IMR-90 (cell line): Measurements from ENCODE around the gene TFEB. TPM values are rescaled to one million over a fixed set of nuclear protein-coding genes. Genes with fewer than 3 reads are reported as not detected.

Experiments used
- ATAC-seq: fragments of 200-7000 bp; cut with Tn5 transposase; 2 replicates; pipeline ENCODE4 v1.9.1; 2020; ENCODE audit warnings: low read depth, mild to moderate bottlenecking, moderate library complexity
- BruUV-seq: library from RNA; stranded (reverse); fragments of 400-500 nt; replicated peaks from 2 replicates; lab custom pipeline; 2021; lab: Mats Ljungman, UMichigan
- CTCF ChIA-PET: fragments of 300-600 bp; formaldehyde crosslinking; extraction: SDS; loops from one replicate; lab custom pipeline; 2021; ENCODE audit warnings: antibody characterized with exemption; lab: Yijun Ruan, JAX
- POLR2A ChIA-PET: fragments of 300-600 bp; sonication (Branson Sonifier 250); formaldehyde crosslinking; loops from one replicate; lab custom pipeline; 2022; ENCODE audit warnings: antibody characterized with exemption; ENCODE audit not compliant: unreplicated experiment; lab: Charles Lee
- DNase-seq: peaks from one replicate; pipeline ENCODE4 v3.0.0; 2013
- H2AFZ ChIP-seq: replicated peaks from 2 replicates; pipeline ENCODE3; 2013; ENCODE audit warnings: low read length, mild to moderate bottlenecking; ENCODE audit not compliant: poor library complexity
- H2AK5ac ChIP-seq: 2 replicates; pipeline ENCODE4 v1.6.1; 2013; ENCODE audit warnings: low read depth, low read length, inconsistent platforms
- H2AK9ac ChIP-seq: replicated peaks from 2 replicates; pipeline ENCODE3; 2013; ENCODE audit warnings: mild to moderate bottlenecking, low read depth, low read length, moderate library complexity; ENCODE audit not compliant: poor library complexity
- H2BK120ac ChIP-seq: 2 replicates; pipeline ENCODE4 v1.6.1; 2013; ENCODE audit warnings: low read depth, low read length, inconsistent platforms
- H2BK15ac ChIP-seq: 3 replicates; pipeline ENCODE4 v1.6.1; 2013; ENCODE audit warnings: low read depth, low read length, inconsistent platforms
- H2BK20ac ChIP-seq: 2 replicates; pipeline ENCODE4 v1.6.1; 2013; ENCODE audit warnings: low read depth, mild to moderate bottlenecking, inconsistent platforms, low read length, moderate library complexity
- H2BK5ac ChIP-seq: 2 replicates; pipeline ENCODE4 v1.6.1; 2013; ENCODE audit warnings: mild to moderate bottlenecking, low read depth, low read length, inconsistent platforms; ENCODE audit not compliant: poor library complexity, severe bottlenecking
- H3K14ac ChIP-seq: replicated peaks from 2 replicates; pipeline ENCODE4 v1.6.1; 2013; ENCODE audit warnings: low read depth, low read length, inconsistent platforms
- H3K18ac ChIP-seq: 2 replicates; pipeline ENCODE4 v1.6.1; 2013; ENCODE audit warnings: low read depth, low read length, control low read depth
- H3K23ac ChIP-seq: 2 replicates; pipeline ENCODE4 v1.6.1; 2013; ENCODE audit warnings: low read depth, low read length, inconsistent platforms
- H3K27ac ChIP-seq: 2 replicates; pipeline ENCODE4 v1.5.1; 2013; ENCODE audit warnings: mild to moderate bottlenecking, control low read depth, low read length; ENCODE audit not compliant: insufficient read depth
- H3K27me3 ChIP-seq: 2 replicates; pipeline ENCODE4 v1.6.1; 2013; ENCODE audit warnings: low read length; ENCODE audit not compliant: control insufficient read depth, insufficient read depth
- H3K36me3 ChIP-seq: 2 replicates; pipeline ENCODE4 v1.6.1; 2013; ENCODE audit warnings: low read length, mixed read lengths; ENCODE audit not compliant: control insufficient read depth, insufficient read depth
- H3K4ac ChIP-seq: 2 replicates; pipeline ENCODE4 v1.6.1; 2013; ENCODE audit warnings: low read depth, low read length, inconsistent platforms
- H3K4me1 ChIP-seq: 2 replicates; pipeline ENCODE4 v1.6.1; 2013; ENCODE audit warnings: low read length, mixed read lengths; ENCODE audit not compliant: control insufficient read depth, insufficient read depth
- H3K4me2 ChIP-seq: 2 replicates; pipeline ENCODE4 v1.6.1; 2013; ENCODE audit warnings: low read depth, mild to moderate bottlenecking, control low read depth, low read length, moderate library complexity
- H3K4me3 ChIP-seq: 2 replicates; pipeline ENCODE4 v1.5.1; 2013; ENCODE audit warnings: low read depth, mild to moderate bottlenecking, control low read depth, low read length, moderate library complexity; ENCODE audit not compliant: insufficient read depth
- H3K56ac ChIP-seq: 2 replicates; pipeline ENCODE4 v1.6.1; 2013; ENCODE audit warnings: low read length, inconsistent platforms; ENCODE audit not compliant: insufficient read depth; ENCODE audit errors: extremely low read depth
- H3K79me1 ChIP-seq, 2 experiments: 2 replicates each; pipeline ENCODE4 v1.6.1; 2013; ENCODE audit warnings: low read length in 2 of 2, inconsistent platforms in 1 of 2, low read depth in 1 of 2
- H3K9ac ChIP-seq: 2 replicates; pipeline ENCODE4 v1.6.1; 2013; ENCODE audit warnings: low read depth, low read length, control low read depth
- H3K9me1 ChIP-seq: 2 replicates; pipeline ENCODE4 v1.6.1; 2013; ENCODE audit warnings: low read length, inconsistent platforms; ENCODE audit not compliant: insufficient read depth
- H3K9me3 ChIP-seq: 2 replicates; pipeline ENCODE4 v1.6.1; 2013; ENCODE audit warnings: low read length; ENCODE audit not compliant: control insufficient read depth, insufficient read depth
- H4K20me1 ChIP-seq: 2 replicates; pipeline ENCODE4 v1.6.1; 2013; ENCODE audit warnings: low read length, inconsistent platforms; ENCODE audit not compliant: insufficient read depth
- H4K5ac ChIP-seq: 2 replicates; pipeline ENCODE4 v1.6.1; 2013; ENCODE audit warnings: mild to moderate bottlenecking, low read depth, low read length, control low read depth
- H4K8ac ChIP-seq, 2 experiments: 2 replicates each; pipeline ENCODE4 v1.6.1; 2013; ENCODE audit warnings: low read depth in 2 of 2, low read length in 2 of 2, control low read depth in 1 of 2, inconsistent platforms in 1 of 2
- H4K91ac ChIP-seq: 2 replicates; pipeline ENCODE4 v1.6.1; 2013; ENCODE audit warnings: low read depth, low read length, inconsistent platforms; ENCODE audit not compliant: insufficient read depth
- BHLHE40 ChIP-seq: fragments of 150-350 bp; IDR thresholded peaks from 2 replicates; pipeline ENCODE4 v1.6.1; 2016; ENCODE audit warnings: mild to moderate bottlenecking, low read depth, low read length
- CEBPB ChIP-seq: IDR thresholded peaks from 2 replicates; pipeline ENCODE4 v1.6.1; 2012; ENCODE audit warnings: low read depth, low read length, improper control_type of control experiment
- CHD1 ChIP-seq: IDR thresholded peaks from 2 replicates; pipeline ENCODE4 v1.6.1; 2012; ENCODE audit warnings: low read depth, low read length, improper control_type of control experiment
- CTCF ChIP-seq: conservative IDR thresholded peaks from 2 replicates; pipeline ENCODE4 v1.5.1; 2012; ENCODE audit warnings: mild to moderate bottlenecking, low read depth, low read length, improper control_type of control experiment
- FOS ChIP-seq: fragments of 150-350 bp; IDR thresholded peaks from 2 replicates; pipeline ENCODE4 v1.6.1; 2016; ENCODE audit warnings: low read depth, low read length
- MAFK ChIP-seq: IDR thresholded peaks from 2 replicates; pipeline ENCODE4 v1.6.1; 2012; ENCODE audit warnings: low read depth, low read length, improper control_type of control experiment
- MAZ ChIP-seq: IDR thresholded peaks from 2 replicates; pipeline ENCODE4 v1.6.1; 2012; ENCODE audit warnings: low read depth, mild to moderate bottlenecking, low read length, improper control_type of control experiment, moderate library complexity, borderline replicate concordance
- MXI1 ChIP-seq: IDR thresholded peaks from 2 replicates; pipeline ENCODE4 v1.6.1; 2012; ENCODE audit warnings: low read depth, mild to moderate bottlenecking, low read length, moderate library complexity, borderline replicate concordance
- NFE2L2 ChIP-seq: fragments of 150-350 bp; IDR thresholded peaks from 2 replicates; pipeline ENCODE4 v1.6.1; 2016; ENCODE audit warnings: low read depth, mild to moderate bottlenecking, low read length
- POLR2A ChIP-seq: IDR thresholded peaks from 2 replicates; pipeline ENCODE4 v1.6.1; 2012; ENCODE audit warnings: mild to moderate bottlenecking, low read depth, low read length
- RAD21 ChIP-seq: IDR thresholded peaks from 2 replicates; pipeline ENCODE4 v1.6.1; 2012; ENCODE audit warnings: low read length, improper control_type of control experiment
- RCOR1 ChIP-seq: IDR thresholded peaks from 2 replicates; pipeline ENCODE4 v1.6.1; 2012; ENCODE audit warnings: mild to moderate bottlenecking, low read length, improper control_type of control experiment; ENCODE audit not compliant: insufficient replicate concordance
- RFX5 ChIP-seq: IDR thresholded peaks from 2 replicates; pipeline ENCODE4 v1.8.0; 2012; ENCODE audit warnings: low read depth, mild to moderate bottlenecking, low read length, moderate library complexity
- SMC3 ChIP-seq: fragments of 150-350 bp; IDR thresholded peaks from 2 replicates; pipeline ENCODE4 v1.6.1; 2016; ENCODE audit warnings: low read depth, mild to moderate bottlenecking, antibody characterized with exemption, low read length, moderate library complexity
- USF2 ChIP-seq: fragments of 150-350 bp; IDR thresholded peaks from 2 replicates; pipeline ENCODE4 v1.6.1; 2017; ENCODE audit warnings: mild to moderate bottlenecking, antibody characterized with exemption, low read length, low read depth
- WGBS, 2 experiments: methylation state at CpG; one replicate each; pipeline versions ENCODE4 v1.1.5 to v1.1.7; 2013; ENCODE audit warnings: missing lambda C conversion rate in 2 of 2; ENCODE audit not compliant: insufficient read length in 1 of 2; ENCODE audit errors: extremely low coverage in 2 of 2; 5-methylcytosine and 5-hydroxymethylcytosine counted together
- dilution Hi-C: fragments of 300-500 bp; cut with HindIII; formaldehyde crosslinking; loops from one replicate; pipeline ENCODE4 v1.14.3; 2018; ENCODE audit warnings: low sequenced_read_pairs; ENCODE audit not compliant: unreplicated experiment
- in situ Hi-C: fragments of 300-500 bp; cut with MboI; formaldehyde crosslinking; loops from 3 replicates; pipeline ENCODE4 v1.14.3; 2019; ENCODE audit warnings: low sequenced_read_pairs, inconsistent platforms, mixed read lengths
- intact Hi-C: fragments of 100-400 bp; cut with micrococcal nuclease; formaldehyde crosslinking; loops from 2 replicates; pipeline ENCODE4 v1.10.0; 2022
- polyA plus RNA-seq, 3 experiments: library from polyadenylated mRNA; depleted of rRNA; stranded (reverse); fragments of >200 nt; gene quantifications; 2 replicates each; pipeline ENCODE4 v1.2.3, GENCODE V29; 2012; ENCODE audit warnings: low replicate concordance in 1 of 3
- total RNA-seq: library from RNA; depleted of rRNA; stranded (reverse); fragments of >200 nt; gene quantifications from 2 replicates; pipeline ENCODE4 v1.2.3, GENCODE V29; 2012
- TF ChIP-seq, protein P1 (sequence below): fragments of 150-350 bp; IDR thresholded peaks from 2 replicates; pipeline ENCODE4 v1.6.1; 2016; ENCODE audit warnings: low read depth, mild to moderate bottlenecking, low read length, moderate library complexity, borderline replicate concordance

TFEB gene
- total and polyA plus RNA-seq, 2 of the 4 experiments (the other 2 are of a cell fraction), result 4.5 to 4.9 TPM

- Histone ChIP-seq H4K5ac (no peak overlapping the region), H2AK5ac (no peak overlapping the region), H3K79me1 (no peaks in the 10 kb centered on the region), H4K20me1 (no peaks in the 10 kb centered on the region), H3K18ac (no peak overlapping the region), H3K27ac (no peak overlapping the region), H4K91ac (no peak overlapping the region), H3K4me3 (no peak overlapping the region), H2AK9ac (no peak overlapping the region), H3K23ac (no peak overlapping the region), H3K14ac (no peak overlapping the region), H3K9me3 (no peaks in the 10 kb centered on the region), H2BK15ac (no peak overlapping the region), H3K9me1 (no peaks in the 10 kb centered on the region; the same call in 1 of the 2 replicates), H2BK20ac (no peak overlapping the region), H4K8ac (no peak overlapping the region), H2AFZ (no peak overlapping the region), H2BK120ac (no peak overlapping the region), H3K27me3 (peaks cover 33% of the 10 kb centered on the region), H2BK5ac (no peak overlapping the region), H3K4me2 (no peak overlapping the region), H3K56ac (no peak overlapping the region), H3K9ac (no peak overlapping the region), H3K36me3 (no peaks in the 10 kb centered on the region), H3K4me1 (no peaks in the 10 kb centered on the region), H3K4ac (no peak overlapping the region)
- intact Hi-C loops, result no loop called here
- no peak for DNase-seq
- dilution Hi-C loops, result no loop called here
- in situ Hi-C loops, result no loop called here
- no peak for ATAC-seq
- POLR2A ChIA-PET, result interaction anchor here (0.6 kb wide), 1 partner anchor 73 kb away, joined by 7 read pairs; no protein-coding TSS in a partner anchor
- no TSS peak for BruUV-seq
- no peak for TF ChIP-seq RCOR1
- TF ChIP-seq FOS, result no peak
- no peak for TF ChIP-seq CEBPB
- TF ChIP-seq SMC3, result no peak
- TF ChIP-seq USF2, result no peak
- no peak for TF ChIP-seq BHLHE40
- no peak for TF ChIP-seq MXI1
- TF ChIP-seq NFE2L2, result no peak
- no peak for TF ChIP-seq CTCF
- no peak for TF ChIP-seq MAZ
- TF ChIP-seq POLR2A, result no peak
- TF ChIP-seq RFX5, result no peak
- no peak for TF ChIP-seq RAD21
- TF ChIP-seq, protein P1, sequence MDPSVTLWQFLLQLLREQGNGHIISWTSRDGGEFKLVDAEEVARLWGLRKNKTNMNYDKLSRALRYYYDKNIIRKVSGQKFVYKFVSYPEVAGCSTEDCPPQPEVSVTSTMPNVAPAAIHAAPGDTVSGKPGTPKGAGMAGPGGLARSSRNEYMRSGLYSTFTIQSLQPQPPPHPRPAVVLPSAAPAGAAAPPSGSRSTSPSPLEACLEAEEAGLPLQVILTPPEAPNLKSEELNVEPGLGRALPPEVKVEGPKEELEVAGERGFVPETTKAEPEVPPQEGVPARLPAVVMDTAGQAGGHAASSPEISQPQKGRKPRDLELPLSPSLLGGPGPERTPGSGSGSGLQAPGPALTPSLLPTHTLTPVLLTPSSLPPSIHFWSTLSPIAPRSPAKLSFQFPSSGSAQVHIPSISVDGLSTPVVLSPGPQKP, result no peak
- TF ChIP-seq CHD1, result no peak
- TF ChIP-seq MAFK, result no peak
- WGBS, 2 experiments, result 75% methylated on average over 2 of the region's 8 CpGs; no CpG with 5 or more reads in 1 of the 2 experiments
- CTCF ChIA-PET, result interaction anchor here (1.9 kb wide), 1 partner anchor 310 kb away, joined by 5 read pairs; no protein-coding TSS in a partner anchor
These were observed 56.8 kb downstream of the TFEB start for GRCh38 chr6:41678511-41679084.
